NCI-H510A treated with DMSO at 0.1 percent for 48 hours (cell line): ENCODE measurements around the gene TRIM50.
"Not testable (repeated sequence)": the region's sequence is repeated elsewhere in the genome, so short reads cannot be mapped to it uniquely, and the experiment has no call there.

ENCODE experiments used
- DNase-seq: peaks from one replicate; lab custom pipeline; 2025; lab: John Stamatoyannopoulos, UW

The TRIM50 gene

DNA sequence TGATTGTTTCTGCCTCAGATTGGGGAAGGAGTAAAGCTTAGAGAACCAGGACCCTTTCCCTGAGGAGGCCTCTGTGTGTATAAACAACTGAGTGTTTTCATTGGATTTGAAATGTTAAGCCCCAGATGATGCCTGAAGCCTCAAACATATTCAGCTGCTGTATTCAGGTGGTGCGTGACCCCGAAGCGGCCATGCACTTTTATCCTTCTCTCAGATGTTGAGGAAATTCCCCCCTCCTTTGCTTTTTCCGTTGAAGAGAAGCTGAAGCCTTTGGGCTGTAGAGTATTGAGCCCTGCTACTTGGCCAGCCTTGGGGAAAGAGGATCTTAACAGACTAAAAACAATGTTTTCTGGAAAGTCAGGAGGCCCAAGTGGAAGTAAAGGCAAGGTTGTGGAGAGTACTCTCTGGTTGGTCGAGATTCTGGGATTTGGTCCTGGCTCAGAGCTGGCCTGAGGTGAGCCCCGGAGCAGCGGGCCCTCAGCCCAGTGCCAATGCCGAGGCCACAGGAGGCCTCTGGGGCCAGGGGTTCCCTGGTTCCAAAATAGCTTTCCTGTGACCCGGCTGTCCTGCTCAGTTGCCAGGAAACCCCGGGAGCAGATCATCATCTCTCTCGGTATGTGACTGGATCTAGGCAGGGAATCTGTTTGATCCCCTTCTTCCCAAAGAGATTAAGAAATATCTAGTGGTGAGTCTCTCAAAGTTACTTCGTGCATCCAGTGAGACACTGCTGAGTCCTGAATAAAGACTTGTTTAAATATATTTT, 22.6 kb upstream of the TRIM50 start:
- no peak for DNase-seq

DNA sequence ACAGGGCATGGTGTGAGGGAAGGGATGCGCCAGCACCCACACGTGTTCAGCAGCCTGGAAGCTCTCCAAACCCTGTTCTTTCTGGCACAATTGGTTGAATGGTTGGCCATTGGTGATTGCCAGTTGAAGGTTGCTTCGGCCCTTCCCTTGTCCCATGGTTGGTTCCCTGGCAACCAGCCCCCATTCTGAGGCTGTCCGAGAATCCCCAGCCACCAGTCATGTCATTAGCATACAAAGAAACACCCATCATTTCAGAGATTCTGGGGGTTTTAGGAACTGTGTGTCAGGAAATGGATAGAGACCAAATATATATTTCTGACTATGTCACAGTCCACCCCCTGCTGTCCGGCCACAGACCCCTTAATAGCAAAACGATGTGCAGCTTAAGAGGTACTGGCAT, 21.9 kb upstream of the TRIM50 start:
- no peak for DNase-seq

DNA sequence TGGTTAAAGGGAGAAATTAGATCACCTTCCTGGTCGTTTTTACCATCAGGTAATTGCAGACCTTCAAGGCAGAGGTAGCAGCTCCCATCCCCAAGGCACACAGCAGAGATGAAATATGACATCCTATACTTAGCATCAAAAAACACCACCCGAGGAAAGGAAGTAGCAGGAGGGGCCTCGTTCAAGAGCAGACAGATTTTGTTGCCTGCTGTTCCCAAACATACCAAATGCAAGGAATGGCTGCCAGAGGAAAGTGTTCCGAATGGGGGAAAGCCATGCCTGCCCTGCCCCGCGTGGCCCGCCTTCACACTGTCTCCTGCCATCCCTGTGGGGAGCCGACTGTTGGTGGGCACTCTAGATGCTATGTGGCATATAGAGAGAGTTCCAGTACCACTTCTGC, 18.1 kb upstream of the TRIM50 start:
- no peak for DNase-seq

DNA sequence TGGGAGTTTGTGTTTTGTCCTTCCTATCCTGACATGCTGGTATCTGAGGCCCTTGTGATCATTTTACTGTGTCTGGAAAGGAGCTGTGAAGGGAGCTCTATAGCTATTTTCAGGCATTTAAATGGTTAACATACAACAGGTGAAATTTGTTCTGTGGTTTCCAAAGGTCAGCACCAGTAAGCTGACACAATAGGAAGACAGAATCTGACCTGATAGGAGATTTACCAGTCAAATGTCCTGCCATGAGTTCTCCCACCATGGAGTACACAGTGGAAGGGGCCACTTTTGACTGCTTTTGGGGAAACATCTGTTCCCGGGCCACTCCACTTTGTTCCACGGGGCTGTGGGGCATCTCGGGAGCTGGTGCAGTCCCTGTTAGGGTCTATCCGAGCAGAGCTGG, 17.7 kb upstream of the TRIM50 start:
- DNase-seq, result no peak

DNA sequence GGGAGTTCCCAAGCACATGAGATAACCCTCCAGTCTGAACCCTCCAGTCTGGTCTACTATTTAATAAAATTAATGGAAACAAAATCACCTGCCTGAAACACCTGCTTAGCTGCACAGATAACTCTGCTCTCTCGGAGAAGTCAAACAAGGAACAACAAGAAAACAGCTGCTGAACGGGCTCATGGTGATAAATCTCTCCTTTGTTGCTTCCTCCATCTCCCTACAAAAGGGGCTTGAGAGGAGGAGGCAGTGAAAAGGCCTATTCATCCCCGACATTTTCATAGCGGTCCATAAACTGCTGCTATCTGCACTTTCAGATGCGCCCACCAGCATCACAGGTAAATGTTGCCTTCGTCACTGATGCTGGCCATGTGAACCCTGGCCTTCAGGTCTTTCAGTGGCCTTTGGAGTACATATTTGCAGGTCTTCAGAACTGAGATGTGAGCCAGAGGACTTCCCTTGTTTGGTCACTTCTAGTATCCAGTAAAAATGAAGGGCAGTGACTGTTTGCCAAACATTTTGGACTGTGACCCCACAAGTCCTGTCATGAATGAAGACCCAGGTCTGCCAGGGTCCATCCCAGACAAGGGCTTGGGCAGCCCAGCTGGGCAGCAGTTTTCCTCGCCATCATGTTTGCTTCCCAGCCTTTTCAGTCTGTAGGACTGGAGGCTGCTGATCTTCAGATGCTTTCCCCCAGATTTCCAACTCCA, 15.9 kb upstream of the TRIM50 start:
- no peak for DNase-seq

DNA sequence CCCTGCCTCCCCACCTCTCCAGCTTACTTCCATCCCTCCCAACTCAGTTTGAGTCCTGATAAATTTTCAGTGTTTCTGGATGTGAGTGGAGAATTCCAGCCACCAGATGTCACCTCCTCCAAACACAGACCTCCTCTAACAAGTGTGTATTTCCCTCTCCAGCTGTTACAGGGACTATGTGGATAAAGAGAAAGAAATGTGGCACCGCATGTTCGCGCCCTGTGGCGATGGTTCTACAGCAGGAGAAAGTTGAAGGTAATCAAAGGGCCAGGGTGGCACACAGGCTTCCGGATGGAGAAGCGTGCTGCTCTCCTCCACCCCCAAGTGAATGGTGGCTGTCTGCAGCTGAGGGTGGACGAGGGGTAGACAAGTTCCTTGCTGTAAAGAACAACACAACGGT, 14.8 kb upstream of the TRIM50 start:
- no peak for DNase-seq

DNA sequence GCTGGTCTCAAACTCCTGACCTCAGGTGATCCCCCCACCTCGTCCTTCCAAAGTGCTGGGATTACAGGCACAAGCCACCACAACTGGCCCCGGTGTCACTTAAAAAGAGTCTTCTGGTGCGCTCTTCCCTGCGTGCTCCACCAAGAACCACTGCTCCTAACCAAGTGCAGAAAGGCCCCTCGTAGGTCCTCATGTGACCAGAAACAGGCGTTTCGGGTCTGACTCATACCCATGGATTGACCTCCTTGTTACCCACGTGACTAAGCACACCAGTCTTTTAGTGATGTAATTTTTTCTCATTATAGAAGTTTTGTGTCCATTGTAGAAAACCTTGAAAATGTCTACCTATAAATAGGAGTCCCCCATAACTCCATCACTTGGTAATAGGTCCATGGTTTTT, 14.0 kb upstream of the TRIM50 start:
- DNase-seq, result no peak

DNA sequence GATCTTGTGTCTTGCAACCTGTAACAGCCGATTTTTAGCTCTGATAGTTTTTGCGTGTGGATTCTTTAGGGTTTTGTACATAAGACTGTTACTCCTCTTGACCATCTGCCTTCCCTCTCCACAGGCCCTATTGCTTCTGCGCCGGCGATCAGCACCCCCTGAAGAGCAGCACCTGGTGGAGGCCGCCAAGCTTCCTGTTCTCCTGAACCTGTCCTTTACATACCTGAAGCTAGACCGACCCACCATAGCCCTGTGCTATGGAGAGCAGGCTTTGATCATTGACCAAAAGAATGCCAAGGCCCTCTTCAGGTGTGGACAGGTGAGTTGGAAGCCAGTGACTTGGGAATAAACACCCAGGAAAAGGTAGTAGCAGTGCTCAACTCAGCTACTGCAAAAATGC, 12.6 kb upstream of the TRIM50 start:
- DNase-seq, result peak; percentile 56

DNA sequence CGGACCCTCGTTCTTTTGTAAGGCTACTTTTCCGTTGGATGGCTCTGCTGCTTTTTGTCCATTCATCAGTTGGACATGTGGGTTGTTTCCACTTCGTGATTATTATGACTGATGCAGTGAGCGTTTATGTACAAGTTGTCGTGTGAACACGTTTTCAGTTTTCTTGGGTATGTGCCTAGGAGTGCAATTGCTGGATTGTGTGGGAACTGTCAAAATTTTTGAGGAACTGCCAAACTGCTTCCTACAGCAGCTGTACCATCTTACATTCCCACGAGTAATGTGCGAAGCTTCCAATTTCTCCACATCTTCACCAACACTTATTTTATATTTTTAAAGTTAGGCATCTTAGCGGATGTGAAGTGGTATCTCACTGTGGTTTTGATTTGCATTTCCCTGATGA, 10.4 kb upstream of the TRIM50 start:
- DNase-seq, result no peak

DNA sequence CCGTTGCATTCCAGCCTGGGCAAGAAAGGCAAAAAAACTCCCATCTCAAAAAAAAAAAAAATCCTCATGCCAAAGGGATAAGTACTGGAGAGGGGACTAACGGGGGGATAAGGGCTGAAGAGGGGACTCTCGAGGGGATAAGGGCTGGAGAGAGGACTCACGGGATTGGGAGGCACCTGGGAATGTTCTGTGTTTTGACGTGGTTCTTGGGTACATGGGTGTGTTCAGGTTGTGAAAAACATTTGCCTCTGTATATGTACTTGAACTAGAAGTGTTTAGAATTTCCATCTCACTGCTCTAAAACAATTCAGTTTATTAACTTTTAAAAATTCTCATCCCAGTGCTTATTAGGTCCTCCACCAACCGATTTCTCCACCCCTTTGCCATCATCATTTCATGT, 4.6 kb upstream of the TRIM50 start:
- DNase-seq, result no peak

DNA sequence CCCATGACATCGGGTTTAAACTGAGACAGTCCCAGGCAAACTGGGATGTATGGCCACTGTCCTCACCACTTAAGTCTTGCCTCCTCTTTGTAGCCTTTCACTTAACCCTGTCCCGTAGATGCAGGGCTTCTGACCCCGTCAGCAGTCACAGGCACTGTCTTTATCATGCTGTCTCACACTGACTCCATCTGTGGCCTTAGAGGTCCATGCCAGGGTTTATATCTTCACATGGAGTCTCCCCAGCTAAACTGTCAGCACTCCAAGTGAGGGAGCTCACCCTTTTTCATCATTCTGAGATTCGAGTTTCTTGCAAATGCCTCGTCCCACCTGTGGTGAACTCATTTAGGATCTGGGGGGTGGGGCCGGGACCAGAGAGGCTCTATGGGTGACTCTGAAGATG, 2.9 kb upstream of the TRIM50 start:
- no peak for DNase-seq

DNA sequence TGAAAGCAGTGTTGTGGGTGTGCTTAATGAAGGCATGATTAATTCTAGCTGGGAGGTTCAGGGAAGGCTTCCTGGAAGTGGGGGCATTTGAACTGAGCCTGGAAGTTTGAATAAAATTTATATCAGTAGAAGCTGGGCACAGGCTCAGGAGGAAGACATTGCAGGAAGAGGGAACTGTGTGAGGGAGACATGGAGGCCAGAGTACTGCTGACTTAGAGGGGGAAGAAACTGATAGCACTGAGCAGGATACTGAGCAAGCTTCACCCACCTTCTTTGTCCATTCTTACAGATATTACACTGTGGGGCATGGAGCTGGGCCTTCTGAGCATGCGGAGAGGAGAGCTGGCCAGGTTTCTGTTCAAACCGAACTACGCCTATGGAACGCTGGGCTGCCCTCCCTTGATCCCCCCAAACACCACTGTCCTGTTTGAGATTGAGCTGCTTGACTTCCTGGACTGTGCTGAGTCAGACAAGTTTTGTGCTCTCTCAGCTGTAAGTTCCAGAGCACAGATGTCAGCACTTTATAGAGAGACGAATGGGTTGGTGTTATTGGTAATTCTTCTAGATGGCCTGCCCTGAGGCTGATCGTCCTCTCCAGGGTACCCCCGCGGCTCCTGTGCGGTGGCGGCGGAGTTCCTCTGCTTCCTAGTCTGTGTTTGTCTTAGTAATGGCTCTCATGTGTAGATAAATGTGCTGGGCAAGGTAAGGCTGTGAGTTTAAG, 2.1 kb upstream of the TRIM50 start:
- DNase-seq, result no peak

DNA sequence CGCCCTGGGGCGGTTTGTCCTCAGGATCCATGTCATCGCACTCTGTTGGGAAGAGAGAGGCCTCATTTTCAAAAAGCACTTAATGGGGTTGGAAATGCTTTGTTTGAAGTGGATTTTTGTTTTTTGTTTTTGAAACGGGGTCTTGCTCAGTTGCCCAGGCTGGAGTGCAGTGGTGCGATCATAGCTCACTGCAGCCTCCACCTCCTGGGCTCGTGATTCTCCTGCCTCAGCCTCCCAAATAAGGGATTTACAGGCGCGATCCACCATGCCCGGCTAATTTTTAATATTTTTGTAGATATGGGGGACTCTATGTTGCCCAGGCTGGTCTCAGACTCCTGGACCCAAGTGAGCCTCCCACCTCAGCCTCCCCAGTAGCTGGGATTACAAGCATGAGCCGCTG, 814 bp upstream of the TRIM50 start:
- DNase-seq, result no peak

DNA sequence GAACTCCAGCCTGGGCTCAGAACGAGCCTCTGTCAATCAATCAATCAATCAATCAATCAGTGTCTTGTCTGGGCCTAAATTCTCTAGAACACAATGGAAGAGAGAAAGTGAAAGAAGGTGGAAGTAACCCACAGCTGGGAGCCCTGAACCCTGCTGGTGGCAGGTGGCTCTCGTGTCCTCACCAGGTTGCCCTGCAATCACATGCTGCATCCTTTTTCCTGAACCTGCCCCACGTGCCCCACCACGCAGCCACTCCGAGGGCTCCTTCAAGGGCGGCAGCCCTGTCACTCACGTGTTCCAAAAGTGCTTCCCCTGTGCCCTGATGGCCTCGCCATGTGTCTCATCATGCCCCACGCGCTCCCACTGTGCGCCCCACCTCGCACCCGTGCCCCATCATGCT, 433 bp downstream of the TRIM50 start:
- not testable (repeated sequence) for DNase-seq

DNA sequence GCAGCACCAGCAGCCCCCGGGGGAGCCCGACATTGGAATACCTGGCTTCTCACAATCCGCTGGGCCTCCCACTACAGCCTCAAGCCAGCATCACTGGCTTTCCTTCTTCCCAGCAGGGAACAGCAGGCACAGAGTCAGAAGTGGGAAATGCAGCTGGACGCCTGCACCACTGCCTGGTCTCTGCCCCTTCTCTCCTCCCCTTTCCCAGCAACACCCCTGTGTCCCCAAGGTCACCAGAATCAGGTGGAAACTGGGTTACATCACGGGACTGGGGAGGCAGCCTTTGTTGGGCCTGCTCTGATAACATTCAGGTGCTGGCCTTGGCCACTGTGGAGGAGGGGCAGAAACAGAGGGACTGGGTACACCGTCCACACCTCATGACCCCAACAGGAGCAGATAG, 2.5 kb downstream of the TRIM50 start:
- DNase-seq, result not testable (repeated sequence)

DNA sequence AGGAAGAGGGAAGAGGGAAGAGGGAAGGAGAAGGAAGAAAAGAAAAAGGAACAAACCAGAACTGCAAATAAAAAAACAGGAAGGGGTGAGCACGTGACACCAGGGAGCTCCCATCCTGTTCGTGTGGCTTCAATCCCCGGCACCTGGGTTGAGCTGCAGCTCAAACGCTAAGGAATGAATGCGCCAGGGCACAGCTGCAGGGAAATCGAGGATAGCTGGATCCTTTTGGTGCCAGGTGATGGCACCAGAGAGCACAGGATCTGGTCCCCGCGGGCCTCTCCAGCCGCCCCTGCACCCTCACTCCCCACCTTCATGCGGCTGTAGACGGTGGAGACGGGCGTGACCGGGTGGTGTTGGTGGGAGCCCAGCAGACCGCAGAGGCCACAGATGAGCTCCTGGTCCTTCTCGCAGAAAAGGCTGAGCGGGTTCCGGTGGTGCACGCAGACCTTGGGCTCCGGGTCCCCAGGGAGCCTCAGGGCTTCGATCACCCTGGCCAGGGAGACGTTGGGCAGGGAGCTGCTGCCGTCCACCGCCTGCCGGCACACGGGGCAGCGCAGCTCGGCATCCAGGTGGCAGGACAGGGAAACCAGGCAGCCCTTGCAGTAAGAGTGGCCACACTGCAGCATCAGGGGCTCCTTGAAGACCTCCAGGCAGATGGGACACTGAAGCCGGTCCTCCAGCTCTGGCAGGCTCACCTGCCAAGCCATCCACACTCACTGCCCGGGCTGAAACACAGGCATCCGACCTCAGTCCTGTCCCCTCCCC, 3.6 kb downstream of the TRIM50 start:
- DNase-seq, result peak; percentile 72

DNA sequence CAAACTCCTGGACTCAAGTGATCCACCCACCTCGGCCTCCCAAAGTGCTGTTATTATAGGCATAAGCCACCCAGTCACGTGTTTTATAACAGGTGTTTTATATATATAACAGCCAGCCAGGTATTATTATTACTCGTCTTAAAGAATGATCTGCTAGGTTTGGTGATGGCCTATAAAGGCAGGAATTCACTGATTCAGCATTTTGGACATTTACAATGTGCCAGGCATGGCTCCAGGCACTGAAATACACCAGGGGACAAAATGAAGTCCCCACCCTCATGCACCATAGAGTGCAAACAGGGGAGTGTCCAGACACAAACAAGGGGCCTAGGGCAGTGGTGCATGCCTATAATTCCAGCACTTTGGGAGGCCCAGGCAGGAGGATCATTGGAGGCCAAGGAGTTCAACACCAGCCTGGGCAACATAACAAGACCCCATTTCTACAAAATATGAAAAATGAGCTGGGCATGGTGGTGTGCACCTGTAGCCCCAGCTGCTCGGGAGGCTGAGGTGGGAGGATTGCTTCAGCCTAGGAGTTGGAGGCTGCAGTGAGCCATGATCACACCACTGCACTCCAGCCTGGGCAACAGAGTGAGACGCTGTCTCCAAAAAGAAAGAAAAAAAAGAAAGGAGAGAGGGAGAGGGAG, 4.3 kb downstream of the TRIM50 start:
- not testable (repeated sequence) for DNase-seq

DNA sequence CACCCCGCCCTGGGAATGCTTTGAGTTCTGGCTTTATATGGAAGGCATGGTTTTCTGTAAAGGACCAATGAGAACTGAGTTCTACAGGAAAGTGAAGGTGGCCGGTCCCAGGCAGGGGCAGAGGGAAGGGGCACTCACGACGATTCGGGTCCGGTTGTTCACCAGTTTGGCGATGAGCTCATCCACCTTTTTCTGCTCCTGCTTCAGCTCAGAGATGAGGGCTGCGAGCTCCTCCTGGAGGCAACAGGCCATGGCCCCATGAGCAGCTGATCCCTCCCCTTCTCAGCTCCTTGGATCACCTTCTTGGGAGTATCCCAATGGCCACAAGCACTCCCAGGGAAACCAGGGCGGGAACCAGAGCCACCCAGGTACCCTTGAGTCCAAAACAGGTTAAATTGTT, 7.9 kb downstream of the TRIM50 start:
- not testable (repeated sequence) for DNase-seq

DNA sequence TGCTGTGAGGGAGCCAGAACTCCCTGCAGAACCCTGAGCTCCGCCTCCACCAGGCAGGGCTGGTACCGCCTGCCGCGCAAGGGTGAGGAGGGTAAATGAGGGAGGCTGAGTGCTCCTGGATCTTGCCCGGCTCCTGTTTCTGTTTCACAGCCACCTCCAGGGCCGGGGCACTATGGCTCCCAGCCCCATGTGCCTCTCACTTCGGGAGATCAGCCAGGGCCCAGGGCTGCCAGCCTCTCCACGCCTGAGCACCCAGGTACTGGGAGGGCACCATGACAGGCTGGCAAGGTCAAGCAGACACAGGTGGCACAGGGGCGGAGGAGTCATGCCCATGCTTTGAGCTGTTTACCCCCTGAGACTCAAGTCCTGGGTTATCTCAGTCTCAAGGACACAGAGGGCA, 8.3 kb downstream of the TRIM50 start:
- DNase-seq, result not testable (repeated sequence)

DNA sequence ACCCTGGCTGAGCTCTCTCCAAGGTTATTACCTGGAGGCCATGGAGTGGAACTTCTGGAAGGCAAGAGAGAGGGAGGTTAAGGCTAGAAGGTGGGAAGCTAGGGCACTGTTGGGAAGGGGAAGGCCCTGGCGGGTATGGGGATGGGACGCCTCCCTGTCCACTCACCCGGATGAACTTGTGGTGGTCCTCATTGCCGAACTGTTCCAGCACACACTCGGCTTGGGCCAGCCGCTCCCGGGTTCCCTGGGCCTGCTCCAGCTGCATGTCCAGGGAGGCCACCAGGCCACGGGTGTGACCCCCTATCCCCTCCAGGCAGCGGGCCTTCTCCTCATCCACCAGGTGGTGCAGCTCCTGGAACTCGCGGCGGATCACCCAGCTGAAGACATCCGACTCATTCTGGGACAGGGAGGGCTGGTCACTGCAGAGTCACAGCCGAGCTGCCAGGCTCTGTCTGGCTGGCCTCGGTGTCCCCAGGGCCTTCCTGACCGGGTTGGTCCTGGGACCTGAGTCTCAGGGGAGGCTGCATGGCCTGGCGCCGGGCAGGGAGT, 9.2 kb downstream of the TRIM50 start:
- not testable (repeated sequence) for DNase-seq

DNA sequence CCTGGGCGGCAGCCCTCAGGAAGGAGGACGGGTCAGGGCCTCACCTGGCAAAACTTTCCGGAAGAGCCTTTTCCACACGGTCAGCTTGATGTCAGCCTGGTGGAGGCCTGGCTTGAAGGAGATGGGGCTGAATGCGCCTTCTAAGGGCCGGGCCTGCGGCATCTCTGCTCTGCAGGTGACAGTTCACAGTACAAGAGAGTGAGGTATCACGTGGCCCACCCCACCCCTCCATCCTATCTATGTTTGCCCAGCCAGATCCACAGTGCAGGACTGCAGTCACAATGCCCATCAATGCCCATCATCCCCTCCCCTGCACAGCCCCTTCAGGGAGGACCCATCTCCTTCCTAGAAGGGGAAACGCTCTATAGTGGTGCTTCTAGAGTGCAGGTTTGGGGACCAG, 11.4 kb downstream of the TRIM50 start:
- no peak for DNase-seq

DNA sequence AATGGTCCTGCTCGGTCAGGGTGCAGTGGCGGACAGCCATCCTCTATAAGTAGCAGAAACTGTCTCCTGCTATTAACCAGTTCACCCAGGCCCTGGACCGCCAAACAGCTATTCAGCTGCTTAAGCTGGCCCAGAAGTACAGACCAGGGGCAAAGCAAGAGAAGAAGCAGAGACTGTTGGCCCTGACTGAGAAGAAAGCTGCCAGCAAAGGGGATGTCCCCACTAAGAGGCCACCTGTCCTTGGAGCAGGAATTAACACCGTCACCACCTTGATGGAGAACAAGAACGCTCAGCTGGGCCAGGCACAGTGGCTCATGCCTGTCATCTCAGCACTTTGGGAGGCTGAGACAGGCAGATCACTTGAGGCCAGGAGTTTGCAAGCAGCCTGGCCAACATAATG, 13.6 kb downstream of the TRIM50 start:
- no peak for DNase-seq
